ENCODE measurements around the gene ARHGAP10. TPM values are rescaled to one million over a fixed set of nuclear protein-coding genes. Genes with fewer than 3 reads are reported as not detected.
"Not testable (repeated sequence)": the region's sequence is repeated elsewhere in the genome, so short reads cannot be mapped to it uniquely, and the experiment has no call there.

Gene ARHGAP10
- total RNA-seq, 1 donor from 2014 or later, result 8.0 TPM

- no peak for DNase-seq (ENCODE audit: low spot score)
- no peak for ATAC-seq
Measured at GRCh38 chr4:148078061-148078460, 346.2 kb downstream of the ARHGAP10 start.

- DNase-seq (ENCODE audit: low spot score) (no peak), ATAC-seq (no peak)
Measured at GRCh38 chr4:148079961-148080360, 348.1 kb downstream of the ARHGAP10 start.

- ATAC-seq, result no peak
- no peak for DNase-seq (ENCODE audit: low spot score)
Measured at GRCh38 chr4:148081267-148081666, 349.4 kb downstream of the ARHGAP10 start.

GRCh38 chr4:148081745-148082144, 349.9 kb downstream of the ARHGAP10 start:
- ATAC-seq, result no peak
- no peak for DNase-seq (ENCODE audit: low spot score)

- not testable (repeated sequence) for DNase-seq (ENCODE audit: low spot score); ATAC-seq
Measured at GRCh38 chr4:148083073-148083472, 351.2 kb downstream of the ARHGAP10 start.

GRCh38 chr4:148089624-148090023, 357.7 kb downstream of the ARHGAP10 start:
- no peak for ATAC-seq

GRCh38 chr4:148090029-148090428, 358.1 kb downstream of the ARHGAP10 start:
- DNase-seq (ENCODE audit: low spot score) (no peak), ATAC-seq (no peak)

More at GRCh38 chr4:148089624-148090023, 357.7 kb downstream of the ARHGAP10 start:
- DNase-seq (ENCODE audit: low spot score), result no peak

GRCh38 chr4:148090503-148091476, 358.9 kb downstream of the ARHGAP10 start:
- DNase-seq (ENCODE audit: low spot score), result no peak
- peak; percentile 38 for ATAC-seq

- DNase-seq (ENCODE audit: low spot score) (no peak), ATAC-seq (no peak)
Measured at GRCh38 chr4:148091896-148092295, 360.0 kb downstream of the ARHGAP10 start.

- DNase-seq (ENCODE audit: low spot score) (no peak), ATAC-seq (no peak)
Measured at GRCh38 chr4:148092316-148093014, 360.6 kb downstream of the ARHGAP10 start.

- no peak for DNase-seq (ENCODE audit: low spot score)
- no peak for ATAC-seq
Measured at GRCh38 chr4:148093065-148093464, 361.2 kb downstream of the ARHGAP10 start.

- no peak for DNase-seq (ENCODE audit: low spot score)
- no peak for ATAC-seq
Measured at GRCh38 chr4:148094149-148094548, 362.3 kb downstream of the ARHGAP10 start.

GRCh38 chr4:148095346-148095923, 363.5 kb downstream of the ARHGAP10 start:
- DNase-seq (ENCODE audit: low spot score), result no peak
- no peak for ATAC-seq

GRCh38 chr4:148097801-148098200, 365.9 kb downstream of the ARHGAP10 start:
- ATAC-seq (no peak), DNase-seq (ENCODE audit: low spot score) (no peak)

- DNase-seq (ENCODE audit: low spot score) (no peak), ATAC-seq (no peak)
Measured at GRCh38 chr4:148101235-148101634, 369.3 kb downstream of the ARHGAP10 start.

GRCh38 chr4:148101790-148102189, 369.9 kb downstream of the ARHGAP10 start:
- ATAC-seq (no peak), DNase-seq (ENCODE audit: low spot score) (no peak)

GRCh38 chr4:148103597-148104355, 371.9 kb downstream of the ARHGAP10 start:
- DNase-seq (ENCODE audit: low spot score) (no peak), ATAC-seq (no peak)

- ATAC-seq (no peak), DNase-seq (ENCODE audit: low spot score) (no peak)
Measured at GRCh38 chr4:148108766-148109165, 376.9 kb downstream of the ARHGAP10 start.

- ATAC-seq (peak; percentile 76), DNase-seq (ENCODE audit: low spot score) (no peak)
Measured at GRCh38 chr4:148109216-148109615, 377.3 kb downstream of the ARHGAP10 start.

- ATAC-seq, result peak; percentile 80
- no peak for DNase-seq (ENCODE audit: low spot score)
Measured at GRCh38 chr4:148110169-148110568, 378.3 kb downstream of the ARHGAP10 start.

Measured in left lobe of liver (tissue), 2 donors.